ES-I3 (cell line): ENCODE data around the gene NEUROD2.
A peak's percentile ranks its signal among the peaks of the same experiment; 100 is the strongest.

Experiments used
- H3K36me3 ChIP-seq: 2 replicates; pipeline ENCODE4 v1.6.1; 2013; ENCODE audit warnings: mild to moderate bottlenecking, low read length, control low read depth, moderate library complexity; ENCODE audit not compliant: insufficient read depth
- H3K4me1 ChIP-seq: 2 replicates; pipeline ENCODE4 v1.6.1; 2013; ENCODE audit warnings: mild to moderate bottlenecking, control low read depth, low read length; ENCODE audit not compliant: insufficient read depth
- H3K9ac ChIP-seq: 2 replicates; pipeline ENCODE4 v1.6.1; 2013; ENCODE audit warnings: low read depth, mild to moderate bottlenecking, low read length, moderate library complexity
- H3K9me3 ChIP-seq: 2 replicates; pipeline ENCODE4 v1.6.1; 2013; ENCODE audit warnings: mild to moderate bottlenecking, low read length, moderate library complexity; ENCODE audit not compliant: control insufficient read depth, insufficient read depth

NEUROD2 gene

GRCh38 chr17:39628655-39629493 is 21.2 kb upstream of the NEUROD2 start:
- peaks cover 38% of the 10 kb centered on the region for H3K4me1 ChIP-seq

DNA sequence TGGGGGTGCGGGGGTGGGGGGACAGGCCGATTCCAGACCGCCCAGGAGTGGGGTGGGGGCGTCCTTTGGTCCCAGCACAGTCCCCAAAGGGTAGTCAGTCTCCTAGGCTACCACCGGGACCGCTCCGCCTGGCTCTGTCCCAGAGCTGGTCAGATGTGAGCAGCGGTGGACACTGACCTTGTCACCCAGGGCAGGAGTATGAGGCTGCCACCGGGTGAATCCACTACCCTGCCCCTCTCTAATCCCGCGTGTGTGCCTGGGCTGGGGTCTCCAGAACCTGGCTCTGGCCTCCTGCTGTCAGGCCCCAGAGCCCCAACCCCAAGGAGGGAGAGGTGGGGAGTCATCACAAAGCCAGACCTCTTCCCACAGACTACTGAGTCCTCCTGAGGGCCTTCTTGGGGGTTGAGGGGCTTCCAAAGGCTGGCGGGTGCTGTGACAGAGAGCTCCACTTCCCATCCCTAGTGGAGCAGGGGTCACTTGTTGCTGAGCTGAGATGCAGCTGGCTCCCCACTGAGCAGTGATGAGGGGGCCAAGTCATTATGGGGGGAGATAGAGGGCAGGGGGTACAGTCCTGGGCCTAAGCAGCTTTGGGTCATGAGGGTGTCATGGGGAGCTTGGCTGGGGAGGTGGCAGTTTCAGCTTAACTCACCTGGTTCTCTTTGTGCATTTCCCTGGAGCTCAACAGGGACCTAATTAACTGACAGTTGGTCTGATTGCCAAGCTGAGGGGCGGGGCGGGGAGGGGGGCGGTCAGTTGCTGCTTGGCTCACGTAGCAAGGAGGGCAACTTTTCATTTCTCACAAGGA is 20.2 kb upstream of the NEUROD2 start:
- no peaks in the 10 kb centered on the region for H3K9me3 ChIP-seq
- no peaks in the 10 kb centered on the region for H3K36me3 ChIP-seq
- peaks cover 41% of the 10 kb centered on the region for H3K4me1 ChIP-seq
- H3K9ac ChIP-seq = no peak overlapping the region

More at GRCh38 chr17:39628655-39629493, 21.2 kb upstream of the NEUROD2 start:
- Histone ChIP-seq H3K36me3 (no peaks in the 10 kb centered on the region), H3K9ac (no peak overlapping the region), H3K9me3 (no peaks in the 10 kb centered on the region)

DNA sequence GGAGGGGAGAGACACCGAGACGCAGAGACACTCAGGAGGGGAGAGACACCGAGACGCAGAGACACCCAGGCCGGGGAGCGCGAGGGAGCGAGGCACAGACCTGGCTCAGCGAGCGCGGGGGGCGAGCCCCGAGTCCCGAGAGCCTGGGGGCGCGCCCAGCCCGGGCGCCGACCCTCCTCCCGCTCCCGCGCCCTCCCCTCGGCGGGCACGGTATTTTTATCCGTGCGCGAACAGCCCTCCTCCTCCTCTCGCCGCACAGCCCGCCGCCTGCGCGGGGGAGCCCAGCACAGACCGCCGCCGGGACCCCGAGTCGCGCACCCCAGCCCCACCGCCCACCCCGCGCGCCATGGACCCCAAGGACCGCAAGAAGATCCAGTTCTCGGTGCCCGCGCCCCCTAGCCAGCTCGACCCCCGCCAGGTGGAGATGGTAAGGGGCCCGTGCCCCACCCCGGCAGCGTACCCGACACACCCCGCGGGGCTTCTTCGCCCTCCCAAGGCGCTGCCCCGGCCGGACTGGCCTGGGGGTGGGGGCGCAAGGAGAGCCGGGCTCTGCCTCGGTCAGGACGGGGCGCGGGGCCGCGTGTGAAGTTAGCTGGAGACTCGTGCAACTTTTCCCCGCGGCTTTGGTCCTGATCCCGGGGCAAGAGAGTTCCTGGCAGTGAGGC is 19.5 kb upstream of the NEUROD2 start:
- Histone ChIP-seq H3K36me3 (no peaks in the 10 kb centered on the region), H3K9ac (peak overlapping the region; percentile 69; the same call in 1 of the 2 replicates), H3K4me1 (peaks cover 35% of the 10 kb centered on the region), H3K9me3 (no peaks in the 10 kb centered on the region)

DNA sequence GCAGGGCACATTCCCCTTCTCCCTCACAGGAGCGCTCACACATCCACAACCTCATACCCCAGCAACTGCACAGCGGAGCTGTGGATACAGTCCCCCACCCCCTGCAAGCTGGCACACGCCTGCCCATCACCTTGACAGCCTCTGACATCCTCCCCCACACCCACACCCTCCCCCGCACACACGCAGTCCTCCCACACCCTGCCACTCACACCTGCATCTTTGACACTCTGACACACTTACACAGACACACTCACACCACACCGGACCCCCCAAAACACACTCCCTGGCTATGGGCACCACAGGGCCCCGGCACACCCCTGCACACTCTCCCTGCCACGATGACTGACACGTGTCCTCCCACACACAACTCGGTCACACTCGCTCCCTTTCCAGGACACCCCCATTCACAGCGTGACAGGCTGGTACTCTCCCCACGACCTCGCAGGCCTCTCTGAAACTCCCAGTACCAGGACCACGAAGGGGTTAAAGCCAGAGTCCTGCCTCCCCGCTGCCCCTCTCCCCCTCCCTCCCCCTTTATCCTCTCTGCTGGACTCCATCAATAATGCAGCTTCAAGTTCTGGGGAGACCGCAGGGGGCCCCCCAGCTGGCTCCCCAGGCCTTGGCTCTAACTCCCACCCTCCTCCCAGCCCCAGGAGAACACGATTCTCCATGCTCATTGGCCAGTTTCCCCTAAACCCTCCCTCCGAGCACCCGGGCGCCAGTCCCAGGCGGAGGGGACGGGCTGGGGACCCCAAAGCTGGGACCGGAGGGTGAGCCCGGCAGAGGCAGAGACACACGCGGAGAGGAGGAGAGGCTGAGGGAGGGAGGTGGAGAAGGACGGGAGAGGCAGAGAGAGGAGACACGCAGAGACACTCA is 18.7 kb upstream of the NEUROD2 start, which contains the start of gene PPP1R1B:
Gene PPP1R1B, plus strand, starts transcription at position 782 of the 876 bp plus-strand sequence. CDS start 441 bp downstream, outside the sequence.
- Histone ChIP-seq H3K36me3 (no peaks in the 10 kb centered on the region), H3K4me1 (peaks cover 28% of the 10 kb centered on the region), H3K9me3 (no peaks in the 10 kb centered on the region), H3K9ac (peak within 1 kb of the TSS; percentile 69; the same call in 1 of the 2 replicates)

DNA sequence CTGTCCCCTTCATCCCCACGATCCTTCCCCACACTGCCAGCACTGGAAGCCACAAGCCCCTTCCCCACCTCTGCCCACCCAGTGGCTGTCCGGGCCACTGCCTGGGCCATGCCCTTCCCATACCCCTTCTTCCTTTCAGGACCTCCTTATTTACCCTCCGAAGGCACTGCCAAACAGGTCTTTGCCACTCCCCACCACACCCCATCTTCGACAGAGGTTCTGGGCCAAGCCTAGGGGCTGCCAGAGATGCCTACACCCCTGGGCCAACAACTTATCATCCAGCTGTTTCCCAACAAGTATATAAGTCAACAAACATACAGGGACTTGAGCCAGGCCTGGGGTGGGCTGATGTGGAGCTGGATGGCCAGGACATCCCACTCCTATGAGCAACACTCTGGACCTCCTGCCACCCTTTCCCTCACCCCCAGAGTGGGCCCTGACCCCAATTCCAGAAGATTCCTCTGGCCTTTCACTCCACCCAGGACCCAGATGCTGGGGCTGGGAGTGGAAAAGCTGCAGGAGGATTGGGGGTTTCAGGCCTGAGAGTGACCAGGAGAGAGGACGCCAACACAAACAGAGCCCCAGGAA is 17.6 kb upstream of the NEUROD2 start:
- peaks cover 21% of the 10 kb centered on the region for H3K4me1 ChIP-seq
- H3K9me3 ChIP-seq = no peaks in the 10 kb centered on the region
- no peak overlapping the region for H3K9ac ChIP-seq
- H3K36me3 ChIP-seq = no peaks in the 10 kb centered on the region

DNA sequence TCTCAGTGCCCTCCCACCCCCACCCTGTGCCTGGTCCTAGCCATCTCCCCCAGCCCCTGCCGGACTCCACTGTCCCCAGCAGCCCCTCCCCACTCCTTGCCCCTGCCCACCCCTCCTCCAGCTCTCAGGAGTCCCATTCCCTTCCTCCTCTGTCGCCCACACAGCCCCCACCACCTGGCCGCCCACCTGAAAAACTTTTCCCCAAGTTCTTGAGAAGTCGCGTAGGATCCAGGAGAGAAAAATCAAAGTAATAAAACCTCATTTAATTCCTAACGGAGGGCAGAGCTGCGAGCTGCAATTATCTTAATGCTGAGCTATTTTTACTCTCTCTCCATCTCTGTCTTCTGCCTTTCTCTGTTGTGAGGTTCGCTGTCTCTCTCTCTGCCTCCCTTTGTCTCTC is 16.6 kb upstream of the NEUROD2 start:
- Histone ChIP-seq H3K36me3 (no peaks in the 10 kb centered on the region), H3K9ac (no peak overlapping the region), H3K4me1 (peaks cover 16% of the 10 kb centered on the region; the same call in 1 of the 2 replicates), H3K9me3 (no peaks in the 10 kb centered on the region)

DNA sequence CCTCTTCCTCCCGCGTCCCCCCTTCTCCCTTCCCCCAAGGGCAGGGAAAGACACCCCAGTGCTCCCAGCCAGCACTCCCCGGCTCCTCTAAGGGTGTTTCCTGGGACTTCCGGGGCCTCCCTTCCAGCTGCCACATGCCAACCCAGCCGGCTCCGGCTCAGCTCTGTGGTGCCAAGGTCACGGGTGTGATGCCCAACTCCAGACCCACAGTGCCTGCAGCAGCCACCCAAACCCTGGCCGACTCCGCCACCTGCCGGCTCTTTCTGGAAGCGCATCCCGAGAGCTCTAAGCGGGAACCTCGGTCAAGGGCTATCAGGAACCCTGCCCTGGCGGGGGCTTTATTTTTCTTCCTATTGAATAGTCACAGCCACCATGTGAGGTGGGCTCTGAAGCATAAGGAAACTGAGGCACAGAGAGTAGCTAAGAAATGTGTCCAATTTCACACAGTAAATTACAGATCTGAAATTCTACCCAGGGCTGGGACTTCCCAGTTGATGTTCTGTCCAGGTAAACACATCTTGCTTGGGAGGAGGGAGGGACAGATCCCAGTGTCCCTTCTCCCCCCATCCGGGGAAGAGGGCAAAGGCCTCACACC is 15.7 kb upstream of the NEUROD2 start:
- H3K9ac ChIP-seq = no peak overlapping the region
- no peaks in the 10 kb centered on the region for H3K36me3 ChIP-seq
- H3K9me3 ChIP-seq = no peaks in the 10 kb centered on the region
- H3K4me1 ChIP-seq = peaks cover 11% of the 10 kb centered on the region; the same call in 1 of the 2 replicates

- Histone ChIP-seq H3K4me1 (peaks cover 3% of the 10 kb centered on the region; the same call in 1 of the 2 replicates), H3K9me3 (no peaks in the 10 kb centered on the region), H3K36me3 (no peaks in the 10 kb centered on the region), H3K9ac (no peak overlapping the region)
Measured at GRCh38 chr17:39622380-39623006, 14.8 kb upstream of the NEUROD2 start.

GRCh38 chr17:39621523-39622379 is 14.0 kb upstream of the NEUROD2 start:
- no peaks in the 10 kb centered on the region for H3K36me3 ChIP-seq
- H3K9ac ChIP-seq = no peak overlapping the region
- no peaks in the 10 kb centered on the region for H3K9me3 ChIP-seq
- H3K4me1 ChIP-seq = peaks cover 3% of the 10 kb centered on the region; the same call in 1 of the 2 replicates

- Histone ChIP-seq H3K9ac (no peak overlapping the region), H3K36me3 (no peaks in the 10 kb centered on the region), H3K9me3 (no peaks in the 10 kb centered on the region), H3K4me1 (peaks cover 3% of the 10 kb centered on the region; the same call in 1 of the 2 replicates)
Measured at GRCh38 chr17:39619786-39620101, 12.0 kb upstream of the NEUROD2 start.

- Histone ChIP-seq H3K9ac (no peak overlapping the region), H3K4me1 (peaks cover 3% of the 10 kb centered on the region; the same call in 1 of the 2 replicates), H3K9me3 (no peaks in the 10 kb centered on the region), H3K36me3 (no peaks in the 10 kb centered on the region)
Measured at GRCh38 chr17:39618956-39619785, 11.5 kb upstream of the NEUROD2 start.
